Uterus (tissue), 4 donors: ENCODE data around the gene LRCH4. TPM values are rescaled to one million over a fixed set of nuclear protein-coding genes. Genes with fewer than 3 reads are reported as not detected.

Experiments
- DNase-seq, 2 donors: peaks; one replicate each; pipeline ENCODE4 v3.0.0-alpha.2; 2019 to 2020
- H3K27ac ChIP-seq, 2 donors: fragments of 200-600 bp; sonication (generic); 1 replicate in 1 of 2; 2 replicates in 1 of 2; pipeline ENCODE4 v1.5.1; 2016 to 2018
- H3K27me3 ChIP-seq, 2 donors: fragments of 200-600 bp; sonication (generic); one replicate each; pipeline ENCODE4 v1.5.1; 2018 to 2019; ENCODE audit warnings: control low read depth in 1 of 2
- H3K36me3 ChIP-seq, 2 donors: fragments of 200-600 bp; sonication (generic); one replicate each; pipeline ENCODE4 v1.5.1; 2019; ENCODE audit warnings: control low read depth in 1 of 2
- H3K4me1 ChIP-seq, 2 donors: fragments of 200-600 bp; sonication (generic); one replicate each; pipeline ENCODE4 v1.5.1; 2018 to 2019; ENCODE audit warnings: control low read depth in 1 of 2
- H3K4me3 ChIP-seq, 2 donors: fragments of 200-600 bp; sonication (generic); 1 replicate in 1 of 2; 2 replicates in 1 of 2; pipeline ENCODE4 v1.5.1; 2018 to 2019; ENCODE audit warnings: mild to moderate bottlenecking in 1 of 2
- H3K9me3 ChIP-seq, 2 donors: fragments of 200-600 bp; sonication (generic); one replicate each; pipeline ENCODE4 v1.5.1; 2019; ENCODE audit warnings: control low read depth in 1 of 2
- CTCF ChIP-seq, 4 experiments: fragments of 200-600 bp in 2 of 4; fragments of 450-650 bp in 2 of 4; sonication (generic) in 2 of 4; IDR thresholded peaks; one replicate each; pipeline ENCODE4 v1.5.1; 2016 to 2019; ENCODE audit warnings: antibody characterized with exemption in 4 of 4, mild to moderate bottlenecking in 2 of 4, moderate library complexity in 1 of 4
- POLR2A ChIP-seq, 2 donors: fragments of 450-650 bp; IDR thresholded peaks; one replicate each; pipeline ENCODE4 v1.6.1; 2016; ENCODE audit warnings: antibody characterized with exemption in 2 of 2, mild to moderate bottlenecking in 1 of 2, moderate library complexity in 1 of 2
- intact Hi-C: fragments of 100-400 bp; cut with DNase I; formaldehyde crosslinking; loops from one replicate; pipeline ENCODE4 v1.15.1; 2023; ENCODE audit warnings: low total_unique reads
- total RNA-seq, 4 donors: library from RNA; depleted of rRNA in 3 of 4; stranded (reverse); fragments of >200 nt in 3 of 4; gene quantifications; one replicate each; pipeline versions ENCODE4 v1.1.0 to v1.2.4, GENCODE V29; 2014 to 2023
- donor health status: DM: yes; HTN: yes; CAD: no.

LRCH4 gene
- total RNA-seq, 4 donors from 2014 or later = 11.5 to 179 (median 56.8) TPM

- H3K4me1 ChIP-seq = peaks cover 0 to 3% of the 10 kb centered on the region in 2 donors
- no peak overlapping the region for H3K27ac ChIP-seq
- DNase-seq = peak in 1 of 2 donors; percentile 43
- H3K27me3 ChIP-seq = no peaks in the 10 kb centered on the region
- no peaks in the 10 kb centered on the region for H3K36me3 ChIP-seq
- H3K4me3 ChIP-seq = no peak overlapping the region
- intact Hi-C loops = no loop called here
- no peak for TF ChIP-seq POLR2A (IDR thresholded peaks at IDR 0.05)
- H3K9me3 ChIP-seq = no peaks in the 10 kb centered on the region
These were observed 14.7 kb downstream of the LRCH4 start for GRCh38 chr7:100570954-100571828.

- intact Hi-C loops = loop anchor here (10.0 kb wide), 1 partner anchor 116 kb away; no protein-coding TSS in a partner anchor
- Histone ChIP-seq H3K4me3 (peak overlapping the region in 1 of 2 donors; percentile 30), H3K27ac (peak overlapping the region; percentile 39 to 71), H3K9me3 (no peaks in the 10 kb centered on the region), H3K4me1 (peaks cover 0 to 3% of the 10 kb centered on the region in 2 donors), H3K36me3 (no peaks in the 10 kb centered on the region), H3K27me3 (no peaks in the 10 kb centered on the region)
- TF ChIP-seq CTCF (IDR thresholded peaks at IDR 0.05) (peak in 3 of 4 experiments; percentile 22 to 47 (median 36)), POLR2A (IDR thresholded peaks at IDR 0.05) (no peak)
- peak; percentile 58 to 70 for DNase-seq
These were observed 16.8 kb downstream of the LRCH4 start for GRCh38 chr7:100568896-100569844.

GRCh38 chr7:100568176-100568895 is 17.6 kb downstream of the LRCH4 start:
- Histone ChIP-seq H3K4me3 (no peak overlapping the region), H3K9me3 (no peaks in the 10 kb centered on the region), H3K27ac (no peak overlapping the region), H3K36me3 (no peaks in the 10 kb centered on the region), H3K4me1 (peaks cover 0 to 3% of the 10 kb centered on the region in 2 donors), H3K27me3 (no peaks in the 10 kb centered on the region)
- TF ChIP-seq CTCF (IDR thresholded peaks at IDR 0.05) (no peak), POLR2A (IDR thresholded peaks at IDR 0.05) (no peak)
- intact Hi-C loops = loop anchor here (10.0 kb wide), 1 partner anchor 116 kb away; no protein-coding TSS in a partner anchor
- DNase-seq = peak in 1 of 2 donors; percentile 26

- Histone ChIP-seq H3K9me3 (no peaks in the 10 kb centered on the region), H3K27me3 (no peaks in the 10 kb centered on the region), H3K27ac (peak overlapping the region in 1 of 2 donors; percentile 42), H3K4me1 (peaks cover 0 to 3% of the 10 kb centered on the region in 2 donors), H3K4me3 (no peak overlapping the region), H3K36me3 (no peaks in the 10 kb centered on the region)
- peak in 1 of 2 donors; percentile 22 for DNase-seq
- TF ChIP-seq CTCF (IDR thresholded peaks at IDR 0.05) (no peak), POLR2A (IDR thresholded peaks at IDR 0.05) (no peak)
- intact Hi-C loops = loop anchor here (10.0 kb wide), 1 partner anchor 117 kb away; no protein-coding TSS in a partner anchor
These were observed 18.2 kb downstream of the LRCH4 start for GRCh38 chr7:100567751-100568175.
